HepG2 (cell line): ENCODE data around the gene CCNYL1. TPM values are rescaled to one million over a fixed set of nuclear protein-coding genes. Genes with fewer than 3 reads are reported as not detected.

ENCODE experiments used
- ATAC-seq: fragments of 200-7000 bp; cut with Tn5 transposase; 3 replicates; pipeline ENCODE4 v1.9.1; 2020; ENCODE audit warnings: mild to moderate bottlenecking, moderate library complexity
- BruUV-seq: library from RNA; stranded (reverse); fragments of 400-500 nt; replicated peaks from 2 replicates; lab custom pipeline; 2021; lab: Mats Ljungman, UMichigan
- CTCF ChIA-PET: fragments of 300-600 bp; formaldehyde crosslinking; extraction: SDS; loops from one replicate; lab custom pipeline; 2021; ENCODE audit warnings: low total read pairs, inconsistent platforms, low intra/inter-chr PET ratio; lab: Yijun Ruan, JAX
- POLR2A ChIA-PET: fragments of 350-600 bp; sonication (Branson Sonifier 250); formaldehyde crosslinking; loops from one replicate; lab custom pipeline; 2020; ENCODE audit warnings: antibody characterized with exemption, inconsistent platforms; lab: Yijun Ruan, JAX
- DNase-seq: peaks from one replicate; pipeline ENCODE4 v3.0.0-alpha.2; 2015; ENCODE audit warnings: low spot score
- FAIRE-seq: peaks from 3 replicates; lab custom pipeline; 2011; peaks lifted over from hg19 to GRCh38; lab: Jason Lieb, UNC
- H2AFZ ChIP-seq: one replicate; pipeline ENCODE4 v1.6.1; 2011; ENCODE audit warnings: low read length, inconsistent platforms
- H3K27ac ChIP-seq: fragments of 300-600 bp; 3 replicates; pipeline ENCODE4 v1.8.0; 2011; ENCODE audit warnings: mixed run types, mild to moderate bottlenecking, mixed read lengths, low read length, inconsistent platforms; ENCODE audit not compliant: insufficient read depth; ENCODE audit errors: extremely low read length
- H3K27me3 ChIP-seq, 2 experiments: fragments of 200-600 bp in 1 of 2; 2 replicates in 1 of 2; 3 replicates in 1 of 2; pipeline versions ENCODE4 v1.6.0 to v1.8.0; 2011; ENCODE audit warnings: low read length in 2 of 2, mild to moderate bottlenecking in 2 of 2, moderate library complexity in 2 of 2, inconsistent platforms in 1 of 2; ENCODE audit not compliant: insufficient read depth in 2 of 2, control insufficient read depth in 1 of 2
- H3K36me3 ChIP-seq, 2 experiments: fragments of 200-600 bp in 1 of 2; replicated peaks in 1 of 2; 2 replicates in 1 of 2; 3 replicates in 1 of 2; pipeline versions ENCODE4 v1.5.1 to v1.8.0; 2011; ENCODE audit warnings: low read length in 2 of 2, inconsistent platforms in 1 of 2; ENCODE audit not compliant: insufficient read depth in 2 of 2, control insufficient read depth in 1 of 2
- H3K4me1 ChIP-seq: 2 replicates; pipeline ENCODE4 v1.5.1; 2012; ENCODE audit warnings: low read length, inconsistent platforms; ENCODE audit not compliant: insufficient read depth
- H3K4me2 ChIP-seq: 2 replicates; pipeline ENCODE4 v1.6.0; 2011; ENCODE audit warnings: low read depth, low read length, inconsistent platforms
- H3K4me3 ChIP-seq, 3 experiments: fragments of 200-600 bp in 1 of 3; sonication (generic), shearing (Covaris generic) in 1 of 3; replicated peaks in 1 of 3; 2 replicates each; pipeline ENCODE4 v1.5.1; 2011 to 2016; ENCODE audit warnings: low read length in 3 of 3, inconsistent platforms in 2 of 3, low read depth in 2 of 3, mild to moderate bottlenecking in 2 of 3, control low read depth in 1 of 3, mixed read lengths in 1 of 3; ENCODE audit not compliant: insufficient read depth in 1 of 3
- H3K79me2 ChIP-seq: one replicate; pipeline ENCODE4 v1.6.1; 2011; ENCODE audit warnings: low read length, inconsistent platforms; ENCODE audit not compliant: insufficient read depth
- H3K9ac ChIP-seq: 2 replicates; pipeline ENCODE4 v1.6.0; 2011; ENCODE audit warnings: mild to moderate bottlenecking, low read depth, low read length, inconsistent platforms; ENCODE audit not compliant: insufficient read depth
- H3K9me3 ChIP-seq: 2 replicates; pipeline ENCODE4 v1.5.1; 2012; ENCODE audit warnings: mild to moderate bottlenecking, low read length
- H4K20me1 ChIP-seq: 2 replicates; pipeline ENCODE4 v1.6.0; 2011; ENCODE audit warnings: inconsistent platforms, mild to moderate bottlenecking, low read length, moderate library complexity; ENCODE audit not compliant: insufficient read depth
- CREB3 ChIP-seq: sonication (generic); formaldehyde crosslinking; IDR thresholded peaks from 2 replicates; pipeline ENCODE4 v1.5.0; 2020; ENCODE audit warnings: missing genetic modification reagents
- FOXA3 ChIP-seq: IDR thresholded peaks from 2 replicates; pipeline ENCODE4 v1.6.1; 2016; ENCODE audit warnings: missing genetic modification reagents, missing compliant biosample characterization
- GTF3A ChIP-seq: sonication (generic); formaldehyde crosslinking; conservative IDR thresholded peaks from 2 replicates; pipeline ENCODE4 v1.4.0; 2020; ENCODE audit warnings: mild to moderate bottlenecking, missing genetic modification reagents
- HIC2 ChIP-seq: sonication (generic); formaldehyde crosslinking; IDR thresholded peaks from 2 replicates; pipeline ENCODE4 v1.9.0; 2022; ENCODE audit warnings: low read depth, missing genetic modification reagents
- HMG20B ChIP-seq: conservative IDR thresholded peaks from 2 replicates; pipeline ENCODE4 v1.6.1; 2016; ENCODE audit warnings: missing genetic modification reagents, missing compliant biosample characterization
- NR2F6 ChIP-seq, 2 experiments: IDR thresholded peaks; 2 replicates each; pipeline ENCODE4 v1.6.1; 2016; ENCODE audit warnings: antibody characterized with exemption in 1 of 2, mild to moderate bottlenecking in 1 of 2
- NR3C1 ChIP-seq: sonication (generic); formaldehyde crosslinking; IDR thresholded peaks from 2 replicates; pipeline ENCODE4 v1.4.0; 2020; ENCODE audit warnings: missing genetic modification reagents
- RAD21 ChIP-seq: fragments of 450-650 bp; formaldehyde crosslinking; IDR thresholded peaks from 2 replicates; pipeline ENCODE4 v1.5.0; 2020; ENCODE audit warnings: mild to moderate bottlenecking
- REPIN1 ChIP-seq: sonication (generic); formaldehyde crosslinking; IDR thresholded peaks from 2 replicates; pipeline ENCODE4 v1.8.0; 2022; ENCODE audit warnings: missing genetic modification reagents, low read depth, mild to moderate bottlenecking, borderline replicate concordance
- REXO4 ChIP-seq: sonication (generic); formaldehyde crosslinking; IDR thresholded peaks from 2 replicates; pipeline ENCODE4 v1.8.0; 2022; ENCODE audit warnings: missing genetic modification reagents, mild to moderate bottlenecking, borderline replicate concordance
- SMC3 ChIP-seq: IDR thresholded peaks from 2 replicates; pipeline ENCODE4 v1.6.1; 2011; ENCODE audit warnings: low read length, improper control_type of control experiment
- SNRNP70 ChIP-seq: fragments of 200-400 bp; formaldehyde crosslinking; IDR thresholded peaks from 2 replicates; pipeline ENCODE4 v1.6.1; 2017; ENCODE audit warnings: mild to moderate bottlenecking, low read depth, low read length, moderate library complexity
- SOX5 ChIP-seq: IDR thresholded peaks from 2 replicates; pipeline ENCODE4 v1.6.1; 2016; ENCODE audit warnings: borderline replicate concordance
- SP4 ChIP-seq: sonication (generic); formaldehyde crosslinking; IDR thresholded peaks from 2 replicates; pipeline ENCODE4 v1.8.1; 2023; ENCODE audit warnings: mild to moderate bottlenecking, missing genetic modification reagents
- ZKSCAN5 ChIP-seq: sonication (generic); formaldehyde crosslinking; IDR thresholded peaks from 2 replicates; pipeline ENCODE4 v1.5.1; 2020; ENCODE audit warnings: mild to moderate bottlenecking, missing genetic modification reagents
- ZNF501 ChIP-seq: sonication (generic); formaldehyde crosslinking; IDR thresholded peaks from 2 replicates; pipeline ENCODE4 v1.5.1; 2020; ENCODE audit warnings: mild to moderate bottlenecking, moderate library complexity, missing genetic modification reagents
- ZNF563 ChIP-seq: sonication (generic); formaldehyde crosslinking; IDR thresholded peaks from 2 replicates; pipeline ENCODE4 v1.8.0; 2022; ENCODE audit warnings: mild to moderate bottlenecking, moderate library complexity, missing genetic modification reagents
- WGBS: methylation state at CpG from one replicate; pipeline ENCODE4 v1.1.6; 2017; ENCODE audit warnings: low lambda C conversion rate; 5-methylcytosine and 5-hydroxymethylcytosine counted together
- in situ Hi-C: cut with HindIII; loops from 2 replicates; pipeline ENCODE4 v1.10.0; 2017; ENCODE audit warnings: low pct_unique_long_range_greater_than_20kb; ENCODE audit not compliant: extremely low pct_ligation_motif_present
- intact Hi-C: fragments of 100-400 bp; cut with micrococcal nuclease; formaldehyde crosslinking; loops from one replicate; pipeline ENCODE4 v1.10.0; 2022; ENCODE audit not compliant: unreplicated experiment
- polyA plus RNA-seq, 8 experiments: library from polyadenylated mRNA; depleted of rRNA in 3 of 8; stranded (reverse) in 7 of 8; unstranded in 1 of 8; fragments of >200 nt; fragmentation: Illumina TruSeq in 4 of 8; extraction: Trizol in 4 of 8; gene quantifications; 2 replicates each; pipeline versions ENCODE4 v1.2.1 to v1.2.3, GENCODE V29; 2011 to 2016; ENCODE audit warnings: low read depth in 4 of 8, missing spikeins in 1 of 8, mixed read lengths in 1 of 8; ENCODE audit not compliant: insufficient read depth in 1 of 8
- total RNA-seq, 5 experiments: library from RNA; depleted of rRNA; stranded (reverse); fragments of >200 nt; fragmentation: Illumina TruSeq; extraction: Trizol; gene quantifications; 2 replicates each; pipeline ENCODE4 v1.2.3, GENCODE V29; 2016; ENCODE audit warnings: low read depth in 1 of 5
- TF ChIP-seq, protein P1 (sequence below): sonication (generic); formaldehyde crosslinking; IDR thresholded peaks from 2 replicates; pipeline ENCODE4 v1.5.0; 2020; ENCODE audit warnings: mild to moderate bottlenecking, missing genetic modification reagents

CCNYL1 gene
- total and polyA plus RNA-seq, 2 of the 13 experiments (the other 11 are each of a cell fraction or from before 2014, with no cell fraction given) = 12.5 to 16.2 TPM

DNA sequence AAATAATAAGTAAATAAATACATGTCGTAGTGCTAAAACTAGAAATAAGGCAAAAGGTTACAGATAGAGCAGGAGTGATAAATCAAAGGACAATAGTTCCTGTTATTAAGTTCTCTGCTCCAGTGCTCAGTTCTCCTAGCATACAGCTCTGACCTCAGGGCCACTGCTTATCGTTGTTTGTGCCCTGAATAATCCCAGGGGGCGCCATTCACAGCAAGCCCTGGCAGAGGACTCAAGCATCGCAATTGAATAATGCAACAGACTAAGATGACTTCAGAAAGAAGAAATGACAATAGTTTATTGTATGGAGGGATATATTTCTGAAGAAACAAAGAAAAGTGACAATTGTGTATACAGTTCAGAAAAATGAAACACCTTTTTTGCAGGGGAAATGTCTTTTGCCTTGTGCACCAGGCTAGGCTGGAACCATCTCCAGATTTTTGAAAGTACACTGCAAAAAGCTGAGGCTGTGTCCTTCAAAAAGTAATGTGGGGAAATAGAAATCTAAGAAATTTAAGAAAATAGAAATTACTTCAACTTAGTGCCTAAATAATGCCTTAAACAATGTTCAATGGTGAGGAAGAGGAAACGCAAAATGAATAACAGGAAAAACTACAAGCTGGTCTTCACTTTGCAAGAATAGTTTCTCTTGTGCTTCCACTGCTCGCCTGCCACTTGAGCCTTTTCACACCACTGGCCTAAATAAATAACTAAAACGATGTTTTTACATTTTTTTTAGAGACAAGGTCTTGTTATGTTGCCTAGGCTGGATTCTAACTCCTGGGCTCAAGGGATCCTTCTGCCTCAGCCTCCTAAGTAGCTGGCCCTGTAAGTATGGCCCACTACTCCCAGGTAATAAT, 19.0 kb upstream of the CCNYL1 start:
- H3K27me3 ChIP-seq = 0 out of 5 replicates have a peak, but pooled peaks cover 0 to 4% of the 10 kb centered on the region in 2 experiments
- no peak overlapping the region for H3K9ac ChIP-seq
- H3K4me2 ChIP-seq = no peak overlapping the region
- in situ Hi-C loops = no loop called here
- H3K79me2 ChIP-seq = no peaks in the 10 kb centered on the region
- 19% methylated on average over 7 of the region's 7 CpGs for WGBS
- ATAC-seq (peak; percentile 91), DNase-seq (peak; percentile 58), FAIRE-seq (peak; percentile 65)
- H3K4me1 ChIP-seq = peaks cover 46% of the 10 kb centered on the region
- no peak overlapping the region for H3K4me3 ChIP-seq
- ChIA-PET CTCF (interaction anchor here (0.8 to 1.5 kb wide), 3 partner anchors 42 to 380 kb away, joined by 4 to 7 read pairs (median 4); no protein-coding TSS in a partner anchor), POLR2A (interaction anchor here (0.7 to 2.4 kb wide), 7 partner anchors 8 to 67 kb away, joined by 3 to 12 read pairs (median 4); partner anchors contain the start of genes CCNYL1 and METTL21A)
- no peaks in the 10 kb centered on the region for H3K36me3 ChIP-seq
- H4K20me1 ChIP-seq = no peaks in the 10 kb centered on the region
- H2AFZ ChIP-seq = no peak overlapping the region
- no peak overlapping the region for H3K27ac ChIP-seq
- no peaks in the 10 kb centered on the region for H3K9me3 ChIP-seq
- BruUV-seq = no TSS peak
- intact Hi-C loops = loop anchor here (1.0 to 5.0 kb wide), 2 partner anchors 42 to 65 kb away; partner anchors contain the start of gene METTL21A
- TF ChIP-seq NR2F6 (IDR thresholded peaks at IDR 0.05) (no peak), NR2F6 (CRISPR knock-in tag; IDR thresholded peaks at IDR 0.05) (peak; percentile 27; the same call in 1 of the 2 replicates), REPIN1 (CRISPR knock-in tag) (peak; percentile 40; the same call in 1 of the 2 replicates), SNRNP70 (no peak), RAD21 (CRISPR knock-in tag) (peak; percentile 63), GTF3A (no peak), SOX5 (CRISPR knock-in tag) (peak; percentile 27; the same call in 1 of the 2 replicates), CREB3 (no peak), REXO4 (CRISPR knock-in tag) (no peak), ZNF501 (CRISPR knock-in tag) (0 out of 2 replicates have a peak, but pooled peaks have one; percentile 17), ZNF563 (CRISPR knock-in tag) (no peak), FOXA3 (CRISPR knock-in tag) (no peak), SMC3 (peak; percentile 80), ZKSCAN5 (CRISPR knock-in tag) (no peak), NR3C1 (CRISPR knock-in tag) (no peak), HMG20B (no peak), HIC2 (no peak), SP4 (CRISPR knock-in tag) (no peak)
- TF ChIP-seq, protein P1, sequence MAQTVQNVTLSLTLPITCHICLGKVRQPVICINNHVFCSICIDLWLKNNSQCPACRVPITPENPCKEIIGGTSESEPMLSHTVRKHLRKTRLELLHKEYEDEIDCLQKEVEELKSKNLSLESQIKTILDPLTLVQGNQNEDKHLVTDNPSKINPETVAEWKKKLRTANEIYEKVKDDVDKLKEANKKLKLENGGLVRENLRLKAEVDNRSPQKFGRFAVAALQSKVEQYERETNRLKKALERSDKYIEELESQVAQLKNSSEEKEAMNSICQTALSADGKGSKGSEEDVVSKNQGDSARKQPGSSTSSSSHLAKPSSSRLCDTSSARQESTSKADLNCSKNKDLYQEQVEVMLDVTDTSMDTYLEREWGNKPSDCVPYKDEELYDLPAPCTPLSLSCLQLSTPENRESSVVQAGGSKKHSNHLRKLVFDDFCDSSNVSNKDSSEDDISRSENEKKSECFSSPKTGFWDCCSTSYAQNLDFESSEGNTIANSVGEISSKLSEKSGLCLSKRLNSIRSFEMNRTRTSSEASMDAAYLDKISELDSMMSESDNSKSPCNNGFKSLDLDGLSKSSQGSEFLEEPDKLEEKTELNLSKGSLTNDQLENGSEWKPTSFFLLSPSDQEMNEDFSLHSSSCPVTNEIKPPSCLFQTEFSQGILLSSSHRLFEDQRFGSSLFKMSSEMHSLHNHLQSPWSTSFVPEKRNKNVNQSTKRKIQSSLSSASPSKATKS (CRISPR knock-in tag) = no peak
